Activated naive CD4-positive, alpha-beta T cell treated with anti-CD3 and anti-CD28 coated beads, Interleukin-2, amount 50 U/mL, for 16 hours (primary cell): ENCODE results near the gene APOL1.
"Not testable (repeated sequence)": the region's sequence is repeated elsewhere in the genome, so short reads cannot be mapped to it uniquely, and the experiment has no call there.

Source experiments
- DNase-seq: peaks from one replicate; pipeline ENCODE4 v3.0.0-alpha.2; 2020

APOL1 gene

GRCh38 chr22:36226189-36226588 lies 26.7 kb upstream of the APOL1 start:
- DNase-seq: no peak

DNA sequence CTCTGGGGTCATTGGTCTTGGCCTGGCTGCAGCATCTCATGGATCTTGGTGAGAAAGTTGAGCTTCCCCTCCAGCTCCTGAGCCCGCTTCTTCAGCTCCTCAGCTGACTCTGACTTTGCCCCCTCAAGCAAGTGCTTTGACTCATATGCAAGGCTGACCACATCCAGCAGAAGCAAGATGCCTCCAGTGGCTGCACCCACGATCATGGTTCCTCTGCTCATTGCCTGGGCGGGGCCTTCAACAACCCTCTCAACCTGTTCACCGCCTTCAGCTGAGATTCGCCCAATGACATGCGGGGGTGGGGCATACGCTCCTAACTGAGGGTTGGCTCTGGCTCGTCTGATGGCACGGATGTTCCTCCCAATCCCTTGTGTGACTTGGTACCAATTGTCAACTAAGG lies 25.5 kb upstream of the APOL1 start:
- DNase-seq: no peak

DNA sequence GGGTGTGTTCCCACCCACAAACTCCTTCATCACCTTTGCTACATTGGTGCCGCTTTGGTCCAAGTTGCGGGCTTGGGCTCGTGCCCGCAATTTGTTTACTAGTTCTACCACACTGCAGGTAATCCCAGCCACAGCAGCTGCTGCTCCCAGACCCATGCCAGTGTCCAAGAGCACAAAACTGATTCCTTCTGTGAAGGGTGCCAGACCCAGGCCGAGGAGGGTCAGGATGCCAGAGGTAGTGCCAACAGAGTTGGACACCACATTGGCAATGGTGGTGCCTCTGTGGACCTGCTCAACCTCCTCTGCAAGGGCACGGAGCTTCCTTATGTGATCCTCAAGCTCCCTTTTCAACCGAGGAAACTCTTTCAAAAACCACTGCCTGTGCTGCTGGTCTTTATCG lies 25.1 kb upstream of the APOL1 start:
- no peak for DNase-seq

- DNase-seq: not testable (repeated sequence)
Measured at GRCh38 chr22:36228369-36228768, 24.6 kb upstream of the APOL1 start.

DNA sequence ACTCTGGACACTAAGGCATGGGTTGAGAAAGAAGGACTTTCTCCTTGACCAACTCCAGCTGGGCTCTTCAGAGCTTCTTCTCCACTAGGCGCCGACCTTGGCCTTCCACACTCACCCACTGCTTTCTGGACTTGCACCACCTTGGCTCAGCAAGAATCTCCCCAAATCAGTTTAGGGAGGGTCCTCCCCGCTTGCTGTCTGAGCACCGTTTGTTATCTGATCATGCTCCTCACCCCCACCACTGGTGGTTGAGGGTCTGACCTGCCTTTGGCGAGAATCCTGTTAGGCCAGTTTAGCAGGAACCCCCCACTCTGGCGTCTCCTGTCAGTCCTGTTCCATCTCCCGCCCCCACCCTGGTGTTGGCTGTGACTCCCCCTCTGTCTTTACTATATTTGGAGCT lies 24.0 kb upstream of the APOL1 start:
- DNase-seq: no peak

- DNase-seq: not testable (repeated sequence)
Measured at GRCh38 chr22:36229649-36230048, 23.3 kb upstream of the APOL1 start.

DNA sequence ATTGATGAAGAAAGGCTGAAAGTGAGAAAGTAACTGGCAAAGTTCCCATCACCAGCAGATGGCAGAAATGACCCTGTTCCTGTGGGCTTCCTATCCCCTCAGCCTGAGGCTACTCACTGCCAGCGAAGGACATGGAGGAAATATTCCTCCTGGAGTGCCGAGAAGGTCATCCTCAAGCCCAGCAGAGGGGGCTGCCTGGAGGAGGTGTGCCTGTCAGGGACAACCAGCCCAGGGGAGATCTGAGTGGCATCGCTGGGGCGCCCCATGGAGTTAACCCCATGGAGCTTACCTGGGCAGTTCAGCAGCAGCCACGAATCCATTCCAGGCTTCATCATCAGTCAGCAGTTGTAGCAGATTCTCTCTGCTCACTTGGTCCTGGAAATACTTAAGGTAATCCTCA lies 21.9 kb upstream of the APOL1 start:
- DNase-seq: not testable (repeated sequence)

- DNase-seq: no peak
Measured at GRCh38 chr22:36232715-36233401, 20.1 kb upstream of the APOL1 start.

GRCh38 chr22:36233796-36234195 lies 19.1 kb upstream of the APOL1 start:
- DNase-seq: no peak

DNA sequence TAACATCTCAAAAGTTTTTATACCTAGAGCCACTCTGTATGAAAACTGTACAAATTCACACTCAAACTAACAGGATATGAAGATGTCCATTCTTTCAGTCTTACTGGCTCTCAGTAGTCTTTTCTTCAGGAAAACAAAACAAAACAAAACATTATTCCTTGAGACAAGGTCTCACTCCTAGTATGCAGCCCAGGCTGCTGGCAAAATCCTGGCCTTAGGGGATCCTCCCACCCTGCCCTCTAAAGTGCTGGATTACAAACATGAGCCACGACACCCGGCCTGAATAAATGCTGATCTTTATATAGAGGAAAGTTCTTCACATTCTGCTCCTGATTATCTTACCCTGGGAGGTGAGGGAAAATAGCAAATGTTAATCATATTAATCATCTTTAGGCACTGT lies 18.7 kb upstream of the APOL1 start:
- DNase-seq: no peak

GRCh38 chr22:36234919-36235318 lies 18.0 kb upstream of the APOL1 start:
- DNase-seq: no peak

GRCh38 chr22:36235585-36235984 lies 17.3 kb upstream of the APOL1 start:
- DNase-seq: no peak

DNA sequence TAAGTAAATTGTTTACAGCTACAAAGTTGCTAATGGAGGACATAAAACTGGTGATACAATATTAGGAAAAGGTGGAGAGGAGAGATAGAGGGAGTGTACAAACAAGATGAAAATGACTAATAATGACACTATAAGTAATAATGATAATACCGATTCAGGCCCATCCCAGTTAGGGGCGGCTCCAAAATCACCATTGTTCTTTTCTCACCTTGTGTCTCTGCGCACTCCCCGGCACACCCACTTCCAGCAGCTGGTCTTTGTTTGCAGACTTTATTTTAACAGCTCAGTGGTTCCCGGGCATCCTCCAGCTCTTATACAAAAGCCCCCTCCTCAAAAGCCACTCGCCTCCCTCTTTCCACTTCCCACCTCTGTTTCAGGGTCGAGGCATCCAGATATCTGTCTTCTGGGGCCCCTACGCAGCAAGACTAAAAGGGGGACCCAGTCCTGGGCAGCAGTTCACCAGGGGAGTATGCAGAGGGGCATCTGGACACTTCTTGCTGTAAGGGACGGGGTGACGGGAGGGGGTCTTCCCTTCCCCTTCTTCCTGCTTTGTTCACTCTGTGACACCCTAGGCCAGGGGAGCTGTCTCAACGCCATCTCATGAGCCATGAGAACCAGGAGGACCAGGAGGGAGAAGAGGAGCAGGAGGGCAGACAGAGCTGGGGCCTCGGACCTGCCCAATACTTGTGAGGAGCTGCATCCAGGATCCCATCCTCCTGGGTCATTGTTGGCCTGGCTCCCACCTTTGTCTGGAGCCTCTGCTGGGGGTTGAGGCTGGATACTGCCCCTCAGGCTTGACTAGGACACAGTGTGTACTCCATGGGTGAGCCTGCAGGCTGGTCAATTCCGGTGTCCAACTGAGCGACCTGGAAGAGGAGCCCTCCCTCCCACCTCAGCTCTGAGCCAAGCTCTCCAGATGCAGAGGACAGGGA lies 16.3 kb upstream of the APOL1 start:
- DNase-seq: no peak

- peak; percentile 37 for DNase-seq
Measured at GRCh38 chr22:36237462-36238372, 15.2 kb upstream of the APOL1 start.

DNA sequence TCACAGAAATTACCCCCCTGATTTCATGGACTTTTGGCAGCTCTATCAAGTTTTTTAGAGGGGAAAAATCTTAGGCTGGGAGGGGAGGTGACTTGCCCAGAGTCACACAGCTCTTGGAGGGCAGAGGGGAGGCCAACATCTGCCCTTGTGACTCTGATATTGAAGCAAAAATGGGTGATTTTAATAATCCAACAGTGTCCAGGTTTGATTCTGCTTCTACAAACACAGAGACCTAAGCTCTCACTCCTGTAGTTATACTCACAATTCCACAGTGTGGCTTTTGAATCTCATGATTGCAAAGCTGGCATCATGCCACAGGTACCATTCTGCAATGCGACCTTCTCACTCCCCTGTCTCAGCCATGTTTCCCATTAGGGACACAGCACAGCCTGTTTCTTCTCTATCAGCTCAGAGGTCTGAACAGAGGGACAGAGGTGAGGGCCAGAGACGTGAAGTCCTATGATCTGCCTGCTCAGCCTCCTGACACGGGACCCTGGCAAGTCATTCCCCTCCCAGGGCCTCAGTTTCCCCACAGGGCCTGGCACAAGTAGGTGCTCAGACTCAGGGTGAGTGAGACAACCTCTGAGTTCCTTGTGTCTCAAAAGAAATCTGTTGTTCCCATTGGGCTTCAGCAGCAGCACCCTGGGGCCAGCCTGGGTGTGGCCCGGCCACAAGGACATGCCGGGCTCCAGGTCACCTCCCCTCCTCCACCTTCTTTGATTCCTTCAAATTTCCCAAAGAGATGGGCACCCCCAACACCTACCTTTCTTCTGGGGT lies 14.4 kb upstream of the APOL1 start:
- no peak for DNase-seq

DNA sequence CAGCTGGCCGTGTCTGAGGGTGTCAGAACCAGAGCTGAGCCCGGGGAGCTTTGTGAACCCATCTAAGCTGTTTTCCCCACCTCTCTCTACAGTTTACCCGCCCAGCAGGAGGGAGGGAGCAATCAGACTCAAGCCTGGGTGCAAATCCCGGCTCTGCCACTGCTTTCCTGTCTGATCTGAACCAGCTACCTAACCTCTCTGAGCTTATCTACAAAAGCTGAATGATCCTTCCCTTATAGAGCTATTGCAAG lies 13.9 kb upstream of the APOL1 start:
- DNase-seq: peak; percentile 21

GRCh38 chr22:36239401-36240171 lies 13.3 kb upstream of the APOL1 start, which contains the start of gene APOL2:
APOL2 (minus strand) TSS chr22:36239527; CDS start chr22:36233162, 6,365 bp downstream.
- DNase-seq: peak; percentile 86

GRCh38 chr22:36243986-36244385 lies 8.9 kb upstream of the APOL1 start:
- no peak for DNase-seq

DNA sequence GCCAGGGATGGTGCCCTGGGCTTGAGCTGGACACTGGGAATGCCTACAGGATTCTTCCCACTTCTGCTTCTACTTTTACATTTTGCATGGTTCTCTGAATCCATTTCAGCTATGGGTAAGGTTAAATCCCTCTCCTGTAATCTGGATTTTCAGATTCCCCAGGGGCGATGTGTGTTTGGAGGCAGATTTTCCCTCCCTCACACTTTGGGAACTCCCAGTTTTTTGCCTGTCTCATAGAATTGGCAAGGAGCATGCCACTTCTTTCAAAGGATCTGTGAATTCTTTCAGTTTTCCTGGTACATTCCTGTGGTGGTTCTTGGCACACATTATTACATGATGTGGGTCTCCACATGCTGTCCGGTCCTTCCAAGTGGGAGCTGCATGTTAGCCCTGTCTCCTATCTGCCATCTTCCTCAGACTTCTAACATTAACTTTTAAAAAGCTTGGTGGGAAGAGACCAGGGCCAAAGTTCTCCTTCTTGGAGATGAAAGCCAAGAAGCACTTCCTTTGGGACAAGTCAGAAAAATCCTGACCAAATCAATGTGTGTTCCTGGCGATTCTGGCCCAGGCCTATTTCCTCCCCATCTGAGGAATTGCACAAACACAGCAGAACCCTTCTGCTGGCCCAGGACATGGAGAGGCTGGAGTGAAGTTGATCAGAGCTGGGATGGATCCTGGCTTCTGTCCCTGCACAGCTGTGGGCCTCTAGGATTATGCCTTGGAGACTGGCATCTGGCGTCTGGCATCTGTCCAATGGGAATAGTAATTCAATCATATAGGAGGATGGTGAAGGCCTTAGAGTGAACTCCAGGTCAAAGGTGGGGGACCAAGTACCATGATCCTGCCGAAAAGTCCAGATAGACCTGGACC lies 8.2 kb upstream of the APOL1 start:
- DNase-seq: no peak

DNA sequence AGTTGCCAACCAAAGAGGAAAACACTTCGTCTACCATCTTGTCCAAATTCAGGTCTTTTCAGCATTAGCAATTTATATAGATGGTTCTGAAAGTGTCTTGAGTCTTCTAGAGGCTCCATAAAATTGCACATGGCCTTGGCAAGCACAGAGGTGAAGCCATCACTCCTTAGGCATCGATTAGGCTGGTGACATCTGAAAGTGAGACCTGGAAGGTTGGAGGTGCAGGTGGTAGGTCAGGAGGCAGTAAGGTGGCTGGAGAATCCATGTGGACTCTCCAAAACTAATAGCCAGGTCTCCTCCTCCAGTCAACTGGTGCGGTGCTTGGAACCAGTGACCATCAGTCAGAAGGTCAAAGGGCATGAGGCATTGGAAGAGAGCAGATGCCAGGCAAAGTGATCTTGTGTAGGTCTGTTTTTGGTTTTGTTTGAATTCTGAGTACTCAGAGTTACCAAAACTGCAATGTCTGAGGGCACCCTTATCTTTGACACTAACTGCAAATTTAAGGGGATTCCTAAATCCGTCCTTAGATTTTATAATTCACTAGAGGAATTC lies 7.1 kb upstream of the APOL1 start:
- DNase-seq: no peak
